Cardiac muscle cell (in vitro differentiated cells and primary cell): ENCODE results near the gene NDST1. TPM values are rescaled to one million over a fixed set of nuclear protein-coding genes. Genes with fewer than 3 reads are reported as not detected.

Source experiments
- DNase-seq, 2 donors: peaks; one replicate each; pipeline versions ENCODE4 v3.0.0 to v3.0.0-alpha.2; 2010 to 2017; ENCODE audit warnings: low read depth in 1 of 2, low spot score in 1 of 2
- H3K27ac ChIP-seq: fragments of 200-600 bp; sonication (generic); 2 replicates; pipeline ENCODE4 v1.5.1; 2016
- H3K27me3 ChIP-seq: fragments of 200-600 bp; sonication (generic); 2 replicates; pipeline ENCODE4 v1.6.0; 2016; ENCODE audit warnings: control low read depth
- H3K36me3 ChIP-seq: fragments of 200-600 bp; sonication (generic); 2 replicates; pipeline ENCODE4 v1.5.1; 2016; ENCODE audit warnings: control low read depth
- H3K4me1 ChIP-seq: fragments of 200-600 bp; sonication (generic); 2 replicates; pipeline ENCODE4 v1.8.1; 2017; ENCODE audit warnings: low read depth, mild to moderate bottlenecking, mixed run types
- H3K4me3 ChIP-seq: fragments of 200-600 bp; sonication (generic); 2 replicates; pipeline ENCODE4 v1.5.1; 2016; ENCODE audit warnings: mild to moderate bottlenecking
- H3K9me3 ChIP-seq: fragments of 200-600 bp; sonication (generic); 2 replicates; pipeline ENCODE4 v1.5.1; 2017; ENCODE audit warnings: low read depth, mild to moderate bottlenecking, control low read depth
- CTCF ChIP-seq: IDR thresholded peaks from 2 replicates; pipeline ENCODE4 v1.5.1; 2012; ENCODE audit warnings: low read depth, mild to moderate bottlenecking, low read length
- polyA plus RNA-seq: library from polyadenylated mRNA; unstranded; fragments of >200 nt; fragmentation: Nextera tagmentation; extraction: Ambion mirVana; gene quantifications from 2 replicates; pipeline ENCODE4 v1.2.1, GENCODE V29; 2016
- total RNA-seq: library from RNA; depleted of rRNA; stranded (reverse); fragments of >200 nt; gene quantifications from 2 replicates; pipeline ENCODE4 v1.2.3, GENCODE V29; 2016

Gene NDST1
- total and polyA plus RNA-seq, 2 experiments from 2014 or later: 26.6 to 97.6 TPM

DNA sequence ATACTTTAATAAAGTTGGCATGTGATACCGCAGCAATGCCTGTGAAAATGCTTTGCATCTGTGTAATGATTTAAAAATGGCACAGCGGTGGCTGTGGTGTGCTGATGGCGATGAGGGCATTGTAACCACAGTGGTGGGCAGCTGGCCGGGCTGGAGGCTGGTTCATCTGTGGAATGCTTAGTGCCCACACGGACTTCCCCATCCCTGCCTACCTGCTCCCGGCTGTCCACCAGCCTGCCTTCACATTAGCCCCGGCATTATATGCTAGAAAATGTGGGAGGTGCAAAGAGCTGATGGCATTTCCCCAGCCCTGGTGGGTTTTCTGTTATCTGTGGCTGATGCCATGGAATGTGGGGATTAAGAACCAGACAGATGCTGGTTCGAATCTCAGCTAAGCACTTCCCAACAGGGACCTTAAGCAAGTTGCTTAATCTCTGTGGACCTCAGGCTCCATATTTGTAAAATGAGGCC, 2.9 kb upstream of the NDST1 start:
- H3K4me1 ChIP-seq: peaks cover 32% of the 10 kb centered on the region
- H3K36me3 ChIP-seq: no peaks in the 10 kb centered on the region
- H3K9me3 ChIP-seq: no peaks in the 10 kb centered on the region
- no peak overlapping the region for H3K27ac ChIP-seq
- TF ChIP-seq CTCF: no peak
- H3K27me3 ChIP-seq: no peaks in the 10 kb centered on the region
- H3K4me3 ChIP-seq: no peak overlapping the region
- no peak for DNase-seq

DNA sequence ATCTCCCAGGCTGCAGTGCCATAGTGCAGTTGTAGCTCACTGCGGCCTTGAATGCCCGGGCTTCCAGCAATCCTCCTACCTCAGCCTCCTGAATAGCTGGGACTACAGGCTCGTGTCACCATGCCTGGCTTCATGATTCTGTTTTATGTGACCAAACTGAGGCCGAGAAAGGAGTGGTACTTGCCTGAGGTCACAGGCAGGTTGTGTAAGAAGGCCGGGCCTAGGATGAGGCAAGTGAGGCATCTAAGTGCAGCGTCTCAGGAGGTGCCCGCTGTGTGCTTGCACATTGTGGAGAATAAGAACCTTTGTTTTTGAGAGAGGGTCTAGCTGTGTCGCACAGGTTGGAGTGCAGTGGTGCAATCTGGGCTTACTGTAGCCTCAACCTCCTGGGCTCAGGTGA, 2.1 kb upstream of the NDST1 start:
- no peak for TF ChIP-seq CTCF
- H3K9me3 ChIP-seq: no peaks in the 10 kb centered on the region
- no peak overlapping the region for H3K4me3 ChIP-seq
- no peaks in the 10 kb centered on the region for H3K27me3 ChIP-seq
- peaks cover 33% of the 10 kb centered on the region for H3K4me1 ChIP-seq
- no peaks in the 10 kb centered on the region for H3K36me3 ChIP-seq
- DNase-seq: no peak
- peak overlapping the region; percentile 63 for H3K27ac ChIP-seq

DNA sequence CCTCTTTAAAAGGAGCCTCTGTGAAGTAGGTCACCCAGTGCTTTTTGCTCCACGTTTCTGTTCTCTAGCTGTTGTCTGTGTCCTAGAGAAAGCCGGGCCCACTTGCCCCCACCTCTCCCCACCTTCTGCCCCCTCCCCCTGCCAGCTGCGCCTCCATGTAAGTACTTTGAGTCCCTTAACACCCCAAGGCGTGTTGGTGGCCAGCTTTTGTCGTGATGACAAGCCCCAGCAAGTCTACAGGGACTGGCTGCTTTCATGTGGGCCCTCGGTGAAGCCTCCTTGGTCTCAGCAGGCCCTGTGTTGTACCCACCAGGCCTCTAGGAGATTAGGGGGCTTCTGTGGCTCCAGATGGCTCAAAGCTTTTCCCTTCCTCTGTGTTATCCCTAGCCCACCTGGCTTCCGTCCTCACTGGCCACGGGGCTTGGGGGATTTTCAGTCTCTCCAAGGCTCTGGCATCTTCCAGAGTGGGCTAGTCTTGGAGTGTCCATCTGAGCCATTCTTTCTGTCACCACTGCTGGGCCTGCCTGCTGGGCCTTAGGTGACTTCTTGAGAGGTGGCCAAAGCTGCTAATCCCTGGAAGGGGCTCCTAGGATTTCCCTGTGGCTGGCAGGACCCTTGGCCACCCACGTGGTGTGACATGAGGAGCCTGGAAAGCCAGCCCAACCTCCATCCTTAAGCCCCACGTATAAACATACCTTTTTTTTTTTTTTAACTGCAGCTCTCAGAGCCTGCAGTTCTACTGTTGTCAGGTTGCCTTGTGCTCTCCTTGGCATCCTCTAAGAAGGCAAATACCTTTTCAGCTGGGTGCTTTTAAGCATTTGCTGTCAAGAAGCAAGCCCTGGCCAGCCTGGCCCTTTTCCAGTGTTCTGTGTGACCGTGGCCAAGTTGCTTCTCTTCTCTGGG, 1.1 kb upstream of the NDST1 start:
- H3K27ac ChIP-seq: peak overlapping the region; percentile 63
- DNase-seq: no peak
- peaks cover 43% of the 10 kb centered on the region for H3K4me1 ChIP-seq
- H3K9me3 ChIP-seq: no peaks in the 10 kb centered on the region
- no peaks in the 10 kb centered on the region for H3K27me3 ChIP-seq
- no peak for TF ChIP-seq CTCF
- H3K4me3 ChIP-seq: no peak overlapping the region
- no peaks in the 10 kb centered on the region for H3K36me3 ChIP-seq

- H3K4me3 ChIP-seq: no peak overlapping the region
- H3K27ac ChIP-seq: peak overlapping the region; percentile 83
- H3K9me3 ChIP-seq: no peaks in the 10 kb centered on the region
- DNase-seq: no peak
- no peaks in the 10 kb centered on the region for H3K36me3 ChIP-seq
- peaks cover 46% of the 10 kb centered on the region for H3K4me1 ChIP-seq
- no peaks in the 10 kb centered on the region for H3K27me3 ChIP-seq
- no peak for TF ChIP-seq CTCF
Observed at GRCh38 chr5:150508277-150508640, 328 bp downstream of the NDST1 start.

DNA sequence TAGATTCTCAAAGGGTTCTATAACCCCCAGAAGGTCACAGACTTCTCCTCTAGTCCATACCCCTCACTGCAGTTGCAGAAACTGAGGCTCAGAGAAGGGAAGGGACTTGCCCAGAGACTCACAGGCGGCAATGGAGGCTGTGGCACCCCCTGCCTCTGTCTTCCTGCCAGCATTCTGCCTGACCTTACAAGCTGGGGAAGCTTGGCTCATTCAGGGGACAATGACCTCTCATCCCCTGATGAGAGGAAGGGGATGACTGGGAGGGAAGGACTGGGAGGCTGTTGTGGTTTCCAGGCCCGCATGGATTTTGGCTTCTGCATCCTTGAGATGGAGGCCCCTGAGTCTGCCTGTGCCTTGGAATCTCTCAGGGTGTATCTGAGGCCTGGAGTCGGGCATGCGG, 897 bp downstream of the NDST1 start:
- TF ChIP-seq CTCF: no peak
- H3K27me3 ChIP-seq: no peaks in the 10 kb centered on the region
- no peaks in the 10 kb centered on the region for H3K9me3 ChIP-seq
- H3K4me1 ChIP-seq: peaks cover 46% of the 10 kb centered on the region
- no peaks in the 10 kb centered on the region for H3K36me3 ChIP-seq
- DNase-seq: no peak
- H3K4me3 ChIP-seq: no peak overlapping the region
- H3K27ac ChIP-seq: peak overlapping the region; percentile 83
